ENCODE data around the gene ZBTB20.

Gene ZBTB20

GRCh38 chr3:114941626-114942309 lies 205.3 kb downstream of the ZBTB20 start:
- no peak for TF ChIP-seq CTCF (IDR thresholded peaks at IDR 0.05; ENCODE audit: insufficient read depth, low read length, missing control alignments)
- ChIA-PET CTCF (no interaction called here), POLR2A (no interaction called here)
- H3K4me3 ChIP-seq (ENCODE audit: low read depth, low read length) = no peak overlapping the region
- DNase-seq (ENCODE audit: low read depth, low spot score) = no peak

- POLR2A ChIA-PET = no interaction called here
Measured at GRCh38 chr3:114939920-114940319, 207.2 kb downstream of the ZBTB20 start.

GRCh38 chr3:114933407-114933806 lies 213.7 kb downstream of the ZBTB20 start:
- ChIA-PET CTCF (no interaction called here), POLR2A (no interaction called here)
- DNase-seq (ENCODE audit: low read depth, low spot score) = no peak
- no peak overlapping the region for H3K4me3 ChIP-seq (ENCODE audit: low read depth, low read length)
- no peak for TF ChIP-seq CTCF (IDR thresholded peaks at IDR 0.05; ENCODE audit: insufficient read depth, low read length, missing control alignments)

More at GRCh38 chr3:114939920-114940319, 207.2 kb downstream of the ZBTB20 start:
- no peak overlapping the region for H3K4me3 ChIP-seq (ENCODE audit: low read depth, low read length)
- TF ChIP-seq CTCF (IDR thresholded peaks at IDR 0.05; ENCODE audit: insufficient read depth, low read length, missing control alignments) = no peak
- CTCF ChIA-PET = no interaction called here
- DNase-seq (ENCODE audit: low read depth, low spot score) = no peak

- CTCF ChIA-PET = interaction anchor here (1.0 kb wide), 1 partner anchor 535 kb away, joined by 3 read pairs; no protein-coding TSS in a partner anchor
- TF ChIP-seq CTCF (IDR thresholded peaks at IDR 0.05; ENCODE audit: insufficient read depth, low read length, missing control alignments) = no peak
- POLR2A ChIA-PET = no interaction called here
- H3K4me3 ChIP-seq (ENCODE audit: low read depth, low read length) = no peak overlapping the region
- DNase-seq (ENCODE audit: low read depth, low spot score) = no peak
Measured at GRCh38 chr3:114929971-114930732, 216.9 kb downstream of the ZBTB20 start.

- TF ChIP-seq CTCF (IDR thresholded peaks at IDR 0.05; ENCODE audit: insufficient read depth, low read length, missing control alignments) = no peak
- no peak for DNase-seq (ENCODE audit: low read depth, low spot score)
- ChIA-PET CTCF (interaction anchor here (1.0 kb wide), 1 partner anchor 534 kb away, joined by 3 read pairs; no protein-coding TSS in a partner anchor), POLR2A (no interaction called here)
- no peak overlapping the region for H3K4me3 ChIP-seq (ENCODE audit: low read depth, low read length)
Measured at GRCh38 chr3:114928989-114929640, 218.0 kb downstream of the ZBTB20 start.

GRCh38 chr3:114904633-114905032 lies 242.5 kb downstream of the ZBTB20 start:
- no peak for TF ChIP-seq CTCF (IDR thresholded peaks at IDR 0.05; ENCODE audit: insufficient read depth, low read length, missing control alignments)
- CTCF ChIA-PET = no interaction called here
- POLR2A ChIA-PET = no interaction called here
- no peak for DNase-seq (ENCODE audit: low read depth, low spot score)
- no peak overlapping the region for H3K4me3 ChIP-seq (ENCODE audit: low read depth, low read length)

Measured in AG04449 (cell line).